ENCODE results near the gene SUMO1.
A peak's percentile ranks its signal among the peaks of the same experiment; 100 is the strongest.
"Not testable (repeated sequence)": the region's sequence is repeated elsewhere in the genome, so short reads cannot be mapped to it uniquely, and the experiment has no call there.

The SUMO1 gene

GRCh38 chr2:202238234-202239197 lies at the start of gene SUMO1:
Gene SUMO1, minus strand, starts transcription at chr2:202238597. Its CDS starts 146 bp downstream, at chr2:202238451.
- DNase-seq (ENCODE audit: low spot score) (peak; percentile 85), ATAC-seq (ENCODE audit: low read depth) (peak; percentile 92)
- TF ChIP-seq CTCF (IDR thresholded peaks at IDR 0.05; ENCODE audit: poor library complexity, severe bottlenecking), result no peak

GRCh38 chr2:202286595-202286994 lies 48.2 kb upstream of the SUMO1 start:
- TF ChIP-seq CTCF (IDR thresholded peaks at IDR 0.05; ENCODE audit: poor library complexity, severe bottlenecking), result no peak
- H3K36me3 ChIP-seq (ENCODE audit: low read depth), result peaks cover 100% of the 10 kb centered on the region
- H3K27me3 ChIP-seq (ENCODE audit: insufficient read depth, poor library complexity, severe bottlenecking), result no peaks in the 10 kb centered on the region
- H3K4me3 ChIP-seq (ENCODE audit: severe bottlenecking), result no peak overlapping the region
- DNase-seq (ENCODE audit: low spot score) (no peak), ATAC-seq (ENCODE audit: low read depth) (no peak)
- no peaks in the 10 kb centered on the region for H3K9me3 ChIP-seq (ENCODE audit: severe bottlenecking)
- no peak overlapping the region for H3K27ac ChIP-seq (ENCODE audit: poor library complexity, severe bottlenecking)
- no peaks in the 10 kb centered on the region for H3K4me1 ChIP-seq (ENCODE audit: insufficient read depth, poor library complexity, severe bottlenecking)

More at GRCh38 chr2:202238234-202239197, at the start of gene SUMO1:
- Histone ChIP-seq H3K4me3 (ENCODE audit: severe bottlenecking) (peak within 1 kb of the TSS; percentile 61), H3K9me3 (ENCODE audit: severe bottlenecking) (no peaks in the 10 kb centered on the region), H3K27ac (ENCODE audit: poor library complexity, severe bottlenecking) (peak within 1 kb of the TSS; percentile 72), H3K27me3 (ENCODE audit: insufficient read depth, poor library complexity, severe bottlenecking) (no peaks in the 10 kb centered on the region), H3K36me3 (ENCODE audit: low read depth) (peaks cover 13% of the 10 kb centered on the region), H3K4me1 (ENCODE audit: insufficient read depth, poor library complexity, severe bottlenecking) (peaks cover 6% of the 10 kb centered on the region)

- H3K4me3 ChIP-seq (ENCODE audit: severe bottlenecking), result no peak overlapping the region
- TF ChIP-seq CTCF (IDR thresholded peaks at IDR 0.05; ENCODE audit: poor library complexity, severe bottlenecking), result peak; percentile 40
- H3K36me3 ChIP-seq (ENCODE audit: low read depth), result peaks cover 90% of the 10 kb centered on the region
- H3K9me3 ChIP-seq (ENCODE audit: severe bottlenecking), result no peaks in the 10 kb centered on the region
- no peak for ATAC-seq (ENCODE audit: low read depth)
- no peaks in the 10 kb centered on the region for H3K27me3 ChIP-seq (ENCODE audit: insufficient read depth, poor library complexity, severe bottlenecking)
- no peak for DNase-seq (ENCODE audit: low spot score)
- peak overlapping the region; percentile 70 for H3K27ac ChIP-seq (ENCODE audit: poor library complexity, severe bottlenecking)
- H3K4me1 ChIP-seq (ENCODE audit: insufficient read depth, poor library complexity, severe bottlenecking), result peaks cover 34% of the 10 kb centered on the region
Measured at GRCh38 chr2:202278944-202279343, 40.5 kb upstream of the SUMO1 start.

GRCh38 chr2:202278036-202278760 lies 39.8 kb upstream of the SUMO1 start:
- peak; percentile 60 for ATAC-seq (ENCODE audit: low read depth)

GRCh38 chr2:202276078-202276720 lies 37.8 kb upstream of the SUMO1 start:
- DNase-seq (ENCODE audit: low spot score); H3K9me3 ChIP-seq (ENCODE audit: severe bottlenecking); H3K27me3 ChIP-seq (ENCODE audit: insufficient read depth, poor library complexity, severe bottlenecking); H3K4me3 ChIP-seq (ENCODE audit: severe bottlenecking): not testable (repeated sequence)
- Histone ChIP-seq H3K4me1 (ENCODE audit: insufficient read depth, poor library complexity, severe bottlenecking) (peaks cover 40% of the 10 kb centered on the region), H3K27ac (ENCODE audit: poor library complexity, severe bottlenecking) (peak overlapping the region; percentile 70), H3K36me3 (ENCODE audit: low read depth) (peaks cover 76% of the 10 kb centered on the region)
- peak; percentile 89 for ATAC-seq (ENCODE audit: low read depth)

More at GRCh38 chr2:202278036-202278760, 39.8 kb upstream of the SUMO1 start:
- Histone ChIP-seq H3K9me3 (ENCODE audit: severe bottlenecking) (no peaks in the 10 kb centered on the region), H3K27me3 (ENCODE audit: insufficient read depth, poor library complexity, severe bottlenecking) (no peaks in the 10 kb centered on the region), H3K4me3 (ENCODE audit: severe bottlenecking) (no peak overlapping the region), H3K27ac (ENCODE audit: poor library complexity, severe bottlenecking) (peak overlapping the region; percentile 70), H3K4me1 (ENCODE audit: insufficient read depth, poor library complexity, severe bottlenecking) (peaks cover 34% of the 10 kb centered on the region), H3K36me3 (ENCODE audit: low read depth) (peaks cover 87% of the 10 kb centered on the region)
- no peak for TF ChIP-seq CTCF (IDR thresholded peaks at IDR 0.05; ENCODE audit: poor library complexity, severe bottlenecking)
- no peak for DNase-seq (ENCODE audit: low spot score)
